Ascending aorta (tissue), 2 donors: Measurements from ENCODE around the gene BRD3OS. TPM values are rescaled to one million over a fixed set of nuclear protein-coding genes. Genes with fewer than 3 reads are reported as not detected.

Source experiments
- DNase-seq, 2 donors: peaks; one replicate each; pipeline ENCODE4 v3.0.0-alpha.2; 2019; ENCODE audit warnings: low spot score in 2 of 2
- H3K27ac ChIP-seq, 2 donors: fragments of 200-600 bp; sonication (generic); one replicate each; pipeline ENCODE4 v1.5.1; 2016 to 2017; ENCODE audit warnings: mild to moderate bottlenecking in 1 of 2
- H3K27me3 ChIP-seq: fragments of 200-600 bp; sonication (generic); one replicate; pipeline ENCODE4 v1.5.1; 2017
- H3K36me3 ChIP-seq, 2 donors: fragments of 200-600 bp; sonication (generic); one replicate each; pipeline ENCODE4 v1.5.1; 2016
- H3K4me1 ChIP-seq, 2 donors: fragments of 200-600 bp; sonication (generic); one replicate each; pipeline ENCODE4 v1.5.1; 2016 to 2017; ENCODE audit warnings: mild to moderate bottlenecking in 1 of 2
- H3K4me3 ChIP-seq, 2 donors: fragments of 200-600 bp; sonication (generic); one replicate each; pipeline ENCODE4 v1.5.1; 2016 to 2017; ENCODE audit warnings: mild to moderate bottlenecking in 1 of 2
- H3K9me3 ChIP-seq, 2 donors: fragments of 200-600 bp; sonication (generic); one replicate each; pipeline ENCODE4 v1.5.1; 2016
- intact Hi-C: fragments of 100-400 bp; cut with DNase I; formaldehyde crosslinking; loops from one replicate; pipeline ENCODE4 v1.15.1; 2023
- total RNA-seq: library from RNA; depleted of rRNA; stranded (reverse); fragments of >200 nt; gene quantifications from one replicate; pipeline ENCODE4 v1.1.0, GENCODE V29; 2016
- TF ChIP-seq, protein P1 (sequence below), 3 experiments: fragments of 200-600 bp in 2 of 3; fragments of 450-650 bp in 1 of 3; sonication (generic) in 2 of 3; IDR thresholded peaks; one replicate each; pipeline ENCODE4 v1.5.1; 2016 to 2019; ENCODE audit warnings: antibody characterized with exemption in 3 of 3, mild to moderate bottlenecking in 1 of 3, moderate library complexity in 1 of 3

BRD3OS gene
- total RNA-seq, 1 donor from 2014 or later: 15.9 TPM

GRCh38 chr9:134035041-134036039, 10.1 kb downstream of the BRD3OS start:
- TF ChIP-seq, protein P1, sequence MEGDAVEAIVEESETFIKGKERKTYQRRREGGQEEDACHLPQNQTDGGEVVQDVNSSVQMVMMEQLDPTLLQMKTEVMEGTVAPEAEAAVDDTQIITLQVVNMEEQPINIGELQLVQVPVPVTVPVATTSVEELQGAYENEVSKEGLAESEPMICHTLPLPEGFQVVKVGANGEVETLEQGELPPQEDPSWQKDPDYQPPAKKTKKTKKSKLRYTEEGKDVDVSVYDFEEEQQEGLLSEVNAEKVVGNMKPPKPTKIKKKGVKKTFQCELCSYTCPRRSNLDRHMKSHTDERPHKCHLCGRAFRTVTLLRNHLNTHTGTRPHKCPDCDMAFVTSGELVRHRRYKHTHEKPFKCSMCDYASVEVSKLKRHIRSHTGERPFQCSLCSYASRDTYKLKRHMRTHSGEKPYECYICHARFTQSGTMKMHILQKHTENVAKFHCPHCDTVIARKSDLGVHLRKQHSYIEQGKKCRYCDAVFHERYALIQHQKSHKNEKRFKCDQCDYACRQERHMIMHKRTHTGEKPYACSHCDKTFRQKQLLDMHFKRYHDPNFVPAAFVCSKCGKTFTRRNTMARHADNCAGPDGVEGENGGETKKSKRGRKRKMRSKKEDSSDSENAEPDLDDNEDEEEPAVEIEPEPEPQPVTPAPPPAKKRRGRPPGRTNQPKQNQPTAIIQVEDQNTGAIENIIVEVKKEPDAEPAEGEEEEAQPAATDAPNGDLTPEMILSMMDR (IDR thresholded peaks at IDR 0.05): no peak
- DNase-seq: no peak
- H3K27me3 ChIP-seq: no peaks in the 10 kb centered on the region
- no peak overlapping the region for H3K4me3 ChIP-seq
- no peak overlapping the region for H3K27ac ChIP-seq
- intact Hi-C loops: no loop called here
- peaks cover 95 to 97% of the 10 kb centered on the region in 2 donors for H3K36me3 ChIP-seq
- no peaks in the 10 kb centered on the region for H3K4me1 ChIP-seq
- peaks cover 0 to 11% of the 10 kb centered on the region in 2 donors for H3K9me3 ChIP-seq

GRCh38 chr9:134036130-134036529, 10.8 kb downstream of the BRD3OS start:
- Histone ChIP-seq H3K27me3 (no peaks in the 10 kb centered on the region), H3K4me1 (no peaks in the 10 kb centered on the region), H3K36me3 (peaks cover 95 to 97% of the 10 kb centered on the region in 2 donors), H3K9me3 (peaks cover 0 to 11% of the 10 kb centered on the region in 2 donors), H3K4me3 (no peak overlapping the region), H3K27ac (no peak overlapping the region)
- TF ChIP-seq, protein P1 (IDR thresholded peaks at IDR 0.05): no peak
- no peak for DNase-seq
- intact Hi-C loops: no loop called here

DNA sequence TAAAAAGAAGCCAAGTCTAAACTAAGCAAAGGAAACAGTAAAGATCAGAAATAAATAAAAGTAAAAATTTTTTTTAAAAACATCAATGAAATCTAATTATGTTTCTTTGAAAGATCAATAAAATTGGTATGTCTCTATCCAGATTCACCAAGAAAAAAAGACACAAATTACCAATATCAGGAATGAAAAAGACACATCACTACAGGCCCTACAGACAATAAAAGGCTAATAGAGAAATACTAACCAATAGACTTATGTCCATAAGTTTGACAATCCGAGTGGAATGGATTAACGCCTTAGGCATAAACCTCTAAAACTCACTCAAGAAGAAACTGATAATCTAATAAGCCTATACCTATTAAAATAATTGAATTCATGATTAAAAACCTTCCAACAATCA, 12.4 kb downstream of the BRD3OS start:
- H3K27me3 ChIP-seq: no peaks in the 10 kb centered on the region
- intact Hi-C loops: no loop called here
- TF ChIP-seq, protein P1 (IDR thresholded peaks at IDR 0.05): no peak
- H3K4me1 ChIP-seq: no peaks in the 10 kb centered on the region
- no peak overlapping the region for H3K4me3 ChIP-seq
- peaks cover 0 to 11% of the 10 kb centered on the region in 2 donors for H3K9me3 ChIP-seq
- H3K27ac ChIP-seq: no peak overlapping the region
- H3K36me3 ChIP-seq: peaks cover 89 to 97% of the 10 kb centered on the region in 2 donors
- no peak for DNase-seq

GRCh38 chr9:134039386-134040175, 14.3 kb downstream of the BRD3OS start:
- intact Hi-C loops: no loop called here
- Histone ChIP-seq H3K4me3 (no peak overlapping the region), H3K27me3 (no peaks in the 10 kb centered on the region), H3K27ac (no peak overlapping the region), H3K9me3 (peaks cover 0 to 11% of the 10 kb centered on the region in 2 donors), H3K4me1 (no peaks in the 10 kb centered on the region), H3K36me3 (peaks cover 84 to 94% of the 10 kb centered on the region in 2 donors)
- no peak for DNase-seq
- TF ChIP-seq, protein P1 (IDR thresholded peaks at IDR 0.05): no peak

- no peaks in the 10 kb centered on the region for H3K4me1 ChIP-seq
- TF ChIP-seq, protein P1 (IDR thresholded peaks at IDR 0.05): no peak
- no peaks in the 10 kb centered on the region for H3K27me3 ChIP-seq
- no peak overlapping the region for H3K4me3 ChIP-seq
- DNase-seq: no peak
- intact Hi-C loops: no loop called here
- H3K36me3 ChIP-seq: peaks cover 82 to 94% of the 10 kb centered on the region in 2 donors
- H3K9me3 ChIP-seq: peaks cover 0 to 11% of the 10 kb centered on the region in 2 donors
- no peak overlapping the region for H3K27ac ChIP-seq
Observed at GRCh38 chr9:134040176-134040565, 14.9 kb downstream of the BRD3OS start.
